Right lobe of liver (tissue), 6 donors: Measurements from ENCODE around the gene ITPKB. TPM values are rescaled to one million over a fixed set of nuclear protein-coding genes. Genes with fewer than 3 reads are reported as not detected.
A peak's percentile ranks its signal among the peaks of the same experiment; 100 is the strongest.
"Not testable (repeated sequence)": the region's sequence is repeated elsewhere in the genome, so short reads cannot be mapped to it uniquely, and the experiment has no call there.

Source experiments
- ATAC-seq, 4 donors: fragments of 200-7000 bp; cut with Tn5 transposase; one replicate each; pipeline ENCODE4 v1.9.1; 2020; ENCODE audit warnings: mild to moderate bottlenecking in 4 of 4, moderate library complexity in 4 of 4
- DNase-seq, 3 donors: peaks; one replicate each; pipeline ENCODE4 v3.0.0-alpha.2; 2020
- H3K27ac ChIP-seq, 3 donors: fragments of 200-600 bp; one replicate each; pipeline ENCODE4 v1.8.0; 2022
- H3K27me3 ChIP-seq, 2 donors: fragments of 200-600 bp; one replicate each; pipeline ENCODE4 v1.8.0; 2022
- H3K36me3 ChIP-seq, 4 donors: fragments of 200-600 bp; sonication (generic) in 1 of 4; one replicate each; pipeline versions ENCODE4 v1.5.1 to v1.8.0; 2017 to 2022; ENCODE audit warnings: control low read depth in 1 of 4
- H3K4me1 ChIP-seq, 4 donors: fragments of 200-600 bp; sonication (generic) in 1 of 4; one replicate each; pipeline versions ENCODE4 v1.5.1 to v1.8.0; 2017 to 2022; ENCODE audit warnings: control low read depth in 1 of 4
- H3K4me3 ChIP-seq, 3 donors: fragments of 200-600 bp; one replicate each; pipeline ENCODE4 v1.8.0; 2022
- H3K9me3 ChIP-seq, 4 donors: fragments of 200-600 bp; sonication (generic) in 1 of 4; one replicate each; pipeline versions ENCODE4 v1.5.1 to v1.8.0; 2017 to 2022; ENCODE audit warnings: control low read depth in 1 of 4
- CTCF ChIP-seq, 4 donors: fragments of 200-600 bp in 3 of 4; fragments of 450-650 bp in 1 of 4; IDR thresholded peaks; one replicate each; pipeline versions ENCODE4 v1.5.1 to v1.8.0; 2016 to 2022; ENCODE audit warnings: antibody characterized with exemption in 4 of 4, mild to moderate bottlenecking in 2 of 4
- POLR2A ChIP-seq: fragments of 450-650 bp; IDR thresholded peaks from one replicate; pipeline ENCODE4 v1.6.1; 2017; ENCODE audit warnings: antibody characterized with exemption, mild to moderate bottlenecking
- WGBS: methylation state at CpG from one replicate; pipeline ENCODE4 v1.1.6; 2018; ENCODE audit warnings: low coverage, low lambda C conversion rate; ENCODE audit not compliant: insufficient coverage; ENCODE audit errors: missing lambda C conversion rate; 5-methylcytosine and 5-hydroxymethylcytosine counted together
- intact Hi-C, 2 donors: fragments of 100-400 bp; cut with DNase I; formaldehyde crosslinking; loops; one replicate each; pipeline versions ENCODE4 v1.11.2 to v1.14.1; 2022
- total RNA-seq, 6 experiments: library from RNA; depleted of rRNA in 2 of 6; stranded (reverse); fragments of >200 nt in 2 of 6; fragmentation: NEBNext Ultra II Directional in 3 of 6; extraction: Animal tissue kit (Norgen Biotek cat#: 25700) in 3 of 6; gene quantifications; one replicate each; pipeline versions ENCODE4 v1.1.0 to v1.2.4, GENCODE V29; 2016 to 2023
- donor health status: DM: no; HTN: yes; CAD: no.
- donor health status: DM: no; HTN: no; CAD: no.
- donor health status: DM: no; HTN: no; CAD: no.
- donor health status: DM: no; HTN: yes; CAD: no.
- donor health status: DM: no; HTN: yes; CAD: no.

Gene ITPKB
- total RNA-seq, 6 experiments from 2014 or later: 2.1 to 4.1 (median 3.4) TPM

DNA sequence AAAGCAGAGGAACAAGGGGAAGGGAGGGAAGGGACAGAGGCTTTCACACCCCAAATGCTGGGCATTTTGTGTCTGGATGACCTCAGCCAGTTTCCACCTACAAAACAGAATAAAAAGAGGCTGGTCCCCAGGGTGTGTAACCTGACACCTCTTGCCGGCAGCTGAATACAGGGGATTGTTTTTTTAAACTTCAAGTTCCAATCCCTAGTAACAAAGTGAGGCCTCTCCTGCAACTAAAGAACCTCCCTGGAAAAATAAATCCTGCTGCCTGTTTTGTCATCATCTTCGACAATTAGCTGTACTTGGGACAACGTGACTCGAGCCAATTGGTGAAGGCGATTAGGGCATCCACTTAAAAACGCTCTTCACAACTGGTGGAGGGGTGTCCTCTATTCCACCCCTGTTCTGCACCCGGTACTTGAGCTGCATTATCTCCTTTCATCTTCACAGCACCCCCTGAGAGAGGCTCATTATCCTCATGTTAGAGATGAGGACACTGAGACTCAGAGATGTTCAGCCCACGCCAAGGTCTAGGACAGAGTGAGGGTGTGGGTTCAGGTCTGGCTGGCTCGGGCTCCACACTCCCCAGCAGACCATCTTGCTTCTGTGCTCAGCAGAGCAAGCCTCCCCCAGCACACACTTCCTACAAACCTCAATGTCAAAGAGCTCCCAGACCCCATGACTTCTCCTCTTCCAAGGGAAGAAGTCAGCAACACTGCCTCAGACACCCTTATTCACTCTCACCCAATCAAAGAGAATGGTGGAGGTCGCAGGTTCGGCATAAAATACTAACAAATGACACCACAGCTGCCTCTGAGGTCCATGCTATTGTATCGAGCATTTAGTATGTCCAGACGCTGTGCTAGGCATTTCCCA lies 15.2 kb downstream of the ITPKB start:
- Histone ChIP-seq H3K4me1 (no peaks in the 10 kb centered on the region), H3K36me3 (no peaks in the 10 kb centered on the region), H3K27ac (no peak overlapping the region), H3K9me3 (no peaks in the 10 kb centered on the region), H3K4me3 (no peak overlapping the region), H3K27me3 (no peaks in the 10 kb centered on the region)
- intact Hi-C loops: no loop called here
- ATAC-seq: no peak
- whole genome bisulfite sequencing: 45% methylated on average over 11 of the region's 13 CpGs
- DNase-seq: no peak
- TF ChIP-seq POLR2A (no peak), CTCF (IDR thresholded peaks at IDR 0.05) (no peak)

- ATAC-seq: peak in 1 of 4 donors; percentile 33
- Histone ChIP-seq H3K4me3 (no peak overlapping the region), H3K27me3 (no peaks in the 10 kb centered on the region), H3K27ac (no peak overlapping the region), H3K9me3 (no peaks in the 10 kb centered on the region), H3K4me1 (no peaks in the 10 kb centered on the region), H3K36me3 (no peaks in the 10 kb centered on the region)
- DNase-seq: no peak
- 55% methylated on average over 7 of the region's 14 CpGs for WGBS
- intact Hi-C loops: no loop called here
- TF ChIP-seq CTCF (IDR thresholded peaks at IDR 0.05) (no peak), POLR2A (no peak)
Measured at GRCh38 chr1:226722901-226723656, 16.0 kb downstream of the ITPKB start.

- no peak for DNase-seq
- Histone ChIP-seq H3K36me3 (no peaks in the 10 kb centered on the region), H3K4me3 (no peak overlapping the region), H3K27ac (no peak overlapping the region), H3K9me3 (no peaks in the 10 kb centered on the region), H3K27me3 (no peaks in the 10 kb centered on the region), H3K4me1 (no peaks in the 10 kb centered on the region)
- TF ChIP-seq POLR2A (no peak), CTCF (IDR thresholded peaks at IDR 0.05) (no peak)
- intact Hi-C loops: no loop called here
- 34% methylated on average over 4 of the region's 11 CpGs for WGBS
- no peak for ATAC-seq
Measured at GRCh38 chr1:226722240-226722900, 16.7 kb downstream of the ITPKB start.

DNA sequence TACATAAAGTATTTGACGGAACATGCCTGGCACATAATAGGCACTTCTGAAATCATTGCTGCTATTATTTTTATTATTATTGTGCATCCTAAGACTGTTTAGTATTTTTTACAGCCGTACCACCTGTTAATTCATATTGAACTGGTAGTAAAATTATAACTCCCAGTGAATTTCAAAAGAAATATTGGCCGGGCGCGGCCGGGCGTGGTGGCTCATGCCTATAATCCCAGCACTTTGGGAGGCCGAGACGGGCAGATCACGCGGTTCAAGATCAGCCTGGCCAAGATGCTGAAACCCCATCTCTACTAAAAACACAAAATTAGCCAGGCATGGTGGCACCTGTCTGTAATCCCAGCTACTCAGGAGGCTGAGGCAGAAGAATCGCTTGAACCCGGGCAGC lies 18.5 kb downstream of the ITPKB start:
- H3K27ac ChIP-seq, H3K9me3 ChIP-seq, intact Hi-C loops, DNase-seq, H3K4me3 ChIP-seq, ATAC-seq, H3K4me1 ChIP-seq, H3K27me3 ChIP-seq, H3K36me3 ChIP-seq: not testable (repeated sequence)
- WGBS: 94% methylated on average over 13 of the region's 13 CpGs
